Progenitor cell of endocrine pancreas (in vitro differentiated cells): ENCODE measurements around the gene ZDHHC14. TPM values are rescaled to one million over a fixed set of nuclear protein-coding genes. Genes with fewer than 3 reads are reported as not detected.

Experiments
- DNase-seq: peaks from one replicate; pipeline ENCODE4 v3.0.0; 2021; ENCODE audit warnings: low spot score; ENCODE audit not compliant: unreplicated experiment
- H3K27ac Mint-ChIP-seq: 2 replicates; pipeline ENCODE4 v1.8.0; 2021; ENCODE audit warnings: mild to moderate bottlenecking, moderate library complexity, mixed read lengths
- H3K27me3 Mint-ChIP-seq: 2 replicates; pipeline ENCODE4 v1.8.0; 2021; ENCODE audit warnings: mixed read lengths
- H3K36me3 Mint-ChIP-seq: 2 replicates; pipeline ENCODE4 v1.8.0; 2022; ENCODE audit warnings: mixed read lengths; ENCODE audit not compliant: insufficient read depth
- H3K4me1 Mint-ChIP-seq: 2 replicates; pipeline ENCODE4 v1.8.0; 2021; ENCODE audit warnings: low read depth, mixed read lengths
- H3K4me3 Mint-ChIP-seq: 2 replicates; pipeline ENCODE4 v1.8.0; 2021; ENCODE audit warnings: low read depth, mild to moderate bottlenecking, moderate library complexity, mixed read lengths
- H3K9me3 Mint-ChIP-seq: 2 replicates; pipeline ENCODE4 v1.8.0; 2021; ENCODE audit warnings: low read depth, mixed read lengths
- total RNA-seq: library from RNA; stranded (reverse); gene quantifications from 2 replicates; pipeline ENCODE4 v1.2.1, GENCODE V29; 2021
- TF ChIP-seq, protein P1 (sequence below): fragments of 200-600 bp; sonication (generic); IDR thresholded peaks from one replicate; pipeline ENCODE4 v1.5.0; 2021; ENCODE audit warnings: antibody characterized with exemption, mild to moderate bottlenecking; ENCODE audit not compliant: unreplicated experiment

Gene ZDHHC14
- total RNA-seq, 1 donor from 2014 or later: 9.0 TPM

DNA sequence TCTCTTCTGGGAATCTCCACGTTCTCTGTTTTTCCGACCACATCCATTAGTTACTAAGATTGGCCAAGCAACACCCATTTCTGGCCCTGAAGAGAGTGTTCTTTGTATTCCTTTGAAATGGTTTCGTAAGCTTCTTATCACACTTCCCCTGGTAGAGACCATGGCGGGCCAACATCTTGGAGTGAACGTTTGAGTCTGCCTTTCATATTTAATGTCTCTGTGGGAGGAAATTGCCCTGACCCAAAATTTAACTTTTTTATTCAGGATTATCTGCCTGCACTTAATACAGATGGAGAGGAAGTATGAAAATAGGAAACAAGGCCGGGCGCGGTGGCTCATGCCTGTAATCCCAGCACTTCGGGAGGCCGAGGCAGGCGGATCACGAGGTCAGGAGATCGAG lies 265.0 kb downstream of the ZDHHC14 start:
- TF ChIP-seq, protein P1, sequence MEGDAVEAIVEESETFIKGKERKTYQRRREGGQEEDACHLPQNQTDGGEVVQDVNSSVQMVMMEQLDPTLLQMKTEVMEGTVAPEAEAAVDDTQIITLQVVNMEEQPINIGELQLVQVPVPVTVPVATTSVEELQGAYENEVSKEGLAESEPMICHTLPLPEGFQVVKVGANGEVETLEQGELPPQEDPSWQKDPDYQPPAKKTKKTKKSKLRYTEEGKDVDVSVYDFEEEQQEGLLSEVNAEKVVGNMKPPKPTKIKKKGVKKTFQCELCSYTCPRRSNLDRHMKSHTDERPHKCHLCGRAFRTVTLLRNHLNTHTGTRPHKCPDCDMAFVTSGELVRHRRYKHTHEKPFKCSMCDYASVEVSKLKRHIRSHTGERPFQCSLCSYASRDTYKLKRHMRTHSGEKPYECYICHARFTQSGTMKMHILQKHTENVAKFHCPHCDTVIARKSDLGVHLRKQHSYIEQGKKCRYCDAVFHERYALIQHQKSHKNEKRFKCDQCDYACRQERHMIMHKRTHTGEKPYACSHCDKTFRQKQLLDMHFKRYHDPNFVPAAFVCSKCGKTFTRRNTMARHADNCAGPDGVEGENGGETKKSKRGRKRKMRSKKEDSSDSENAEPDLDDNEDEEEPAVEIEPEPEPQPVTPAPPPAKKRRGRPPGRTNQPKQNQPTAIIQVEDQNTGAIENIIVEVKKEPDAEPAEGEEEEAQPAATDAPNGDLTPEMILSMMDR: no peak
- DNase-seq: no peak
- Mint-ChIP-seq H3K27me3 (no peaks in the 10 kb centered on the region), H3K4me1 (no peaks in the 10 kb centered on the region), H3K9me3 (no peaks in the 10 kb centered on the region), H3K4me3 (no peak overlapping the region), H3K27ac (no peak overlapping the region), H3K36me3 (no peaks in the 10 kb centered on the region)

DNA sequence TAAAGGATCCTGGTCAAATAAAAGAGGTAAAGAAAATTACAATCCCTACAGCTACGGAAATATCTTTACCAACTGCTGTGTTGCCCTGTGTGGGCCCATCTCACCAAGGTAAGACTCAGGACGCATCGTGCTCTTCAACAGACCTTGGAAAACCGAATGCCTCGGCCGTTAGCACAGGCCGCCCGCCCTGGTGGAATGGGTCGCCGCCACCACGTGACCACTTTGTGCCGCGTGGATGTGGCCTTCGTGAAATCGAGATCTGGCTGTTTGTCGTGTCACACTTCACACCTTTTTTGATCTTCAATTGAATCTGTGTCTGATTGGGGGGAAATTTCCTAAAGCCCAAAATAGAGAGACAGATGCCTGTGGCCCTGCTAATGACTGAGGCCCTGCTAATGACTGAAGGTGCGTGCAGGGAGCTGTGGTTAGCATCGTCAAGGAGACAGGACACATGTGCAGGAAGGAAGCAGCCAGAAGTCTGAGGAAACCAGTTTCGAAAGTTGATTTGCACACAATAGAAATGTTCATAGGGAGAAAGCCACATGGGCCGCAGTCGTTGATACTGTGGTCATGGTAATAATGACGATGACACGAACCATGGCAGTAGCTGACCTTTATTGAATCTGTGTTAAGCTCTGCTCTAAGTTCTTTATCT lies 266.4 kb downstream of the ZDHHC14 start:
- no peaks in the 10 kb centered on the region for H3K9me3 Mint-ChIP-seq
- TF ChIP-seq, protein P1: no peak
- no peak overlapping the region for H3K4me3 Mint-ChIP-seq

DNA sequence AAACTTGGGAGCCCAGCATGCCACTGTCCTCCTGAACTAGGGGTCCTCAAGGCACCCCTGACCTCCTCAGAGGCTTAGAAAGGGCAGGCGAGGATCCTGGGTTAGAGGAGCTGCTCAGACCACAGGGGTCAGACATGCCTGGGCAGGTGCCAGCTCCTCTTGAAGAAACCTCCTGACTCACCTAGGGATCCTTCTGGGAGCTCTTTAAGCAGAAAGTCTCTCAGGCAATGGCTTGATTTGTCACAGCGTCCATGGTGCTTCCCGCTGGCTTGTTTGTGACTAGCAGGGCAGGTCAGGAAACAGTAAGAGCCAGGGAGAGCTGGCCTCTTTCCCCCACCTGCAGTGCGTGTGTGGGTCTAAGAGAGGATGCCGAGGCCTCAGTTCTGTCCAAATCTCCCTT lies 267.6 kb downstream of the ZDHHC14 start:
- Mint-ChIP-seq H3K4me3 (no peak overlapping the region), H3K27ac (no peak overlapping the region), H3K9me3 (no peaks in the 10 kb centered on the region), H3K4me1 (no peaks in the 10 kb centered on the region), H3K36me3 (peaks cover 1% of the 10 kb centered on the region), H3K27me3 (peaks cover 2% of the 10 kb centered on the region)
- TF ChIP-seq, protein P1: no peak
- DNase-seq: no peak

More for the DNA sequence above, 266.4 kb downstream of the ZDHHC14 start:
- Mint-ChIP-seq H3K4me1 (no peaks in the 10 kb centered on the region), H3K36me3 (no peaks in the 10 kb centered on the region), H3K27me3 (peaks cover 2% of the 10 kb centered on the region), H3K27ac (no peak overlapping the region)
- DNase-seq: no peak

DNA sequence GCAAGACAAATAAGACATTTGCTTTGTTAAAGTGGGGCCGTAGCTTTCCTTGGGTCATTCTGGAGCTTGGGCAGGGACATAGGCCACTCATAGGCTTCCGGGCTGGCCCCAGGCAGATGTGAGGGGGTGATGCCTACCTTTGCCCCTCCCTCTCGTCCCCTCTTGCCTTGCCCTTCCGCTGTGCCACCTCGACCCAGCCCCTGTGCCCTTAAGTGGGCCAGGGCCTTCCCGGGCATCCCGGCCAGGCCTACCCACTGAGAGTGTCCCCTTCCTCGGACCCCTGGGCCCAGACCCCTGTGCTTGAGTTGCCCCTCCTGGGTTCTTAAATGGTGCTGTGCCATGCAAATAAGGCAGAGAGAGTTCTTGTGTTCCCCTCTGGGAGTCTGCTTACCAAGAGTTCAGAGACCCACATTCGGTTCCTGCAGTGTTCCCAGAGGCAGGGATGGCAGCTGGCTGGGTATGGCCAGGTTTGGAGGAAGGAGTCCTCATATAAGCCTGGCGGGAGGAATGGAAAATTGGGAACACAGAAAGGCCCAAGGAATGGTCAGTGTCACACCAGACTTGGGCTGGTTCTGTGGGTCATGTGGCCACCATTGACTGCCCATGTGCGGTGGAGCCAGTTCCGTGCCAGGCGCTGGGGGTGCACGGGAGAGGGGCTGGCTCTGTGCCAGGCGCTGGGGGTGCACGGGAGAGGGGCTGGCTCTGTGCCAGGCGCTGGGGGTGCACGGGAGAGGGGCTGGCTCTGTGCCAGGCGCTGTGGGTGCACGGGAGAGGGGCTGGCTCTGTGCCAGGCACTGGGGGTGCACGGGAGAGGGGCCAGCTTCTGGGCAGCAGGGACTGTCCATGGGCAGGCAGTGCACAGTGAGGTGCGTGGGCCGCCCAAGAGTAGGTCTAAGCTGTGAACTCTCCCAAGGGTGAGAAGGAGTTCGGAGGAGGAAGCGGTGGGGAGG lies 268.6 kb downstream of the ZDHHC14 start:
- Mint-ChIP-seq H3K4me1 (no peaks in the 10 kb centered on the region), H3K4me3 (no peak overlapping the region), H3K9me3 (no peaks in the 10 kb centered on the region), H3K27ac (no peak overlapping the region), H3K27me3 (peaks cover 2% of the 10 kb centered on the region), H3K36me3 (peaks cover 1% of the 10 kb centered on the region)
- no peak for DNase-seq
- TF ChIP-seq, protein P1: no peak

DNA sequence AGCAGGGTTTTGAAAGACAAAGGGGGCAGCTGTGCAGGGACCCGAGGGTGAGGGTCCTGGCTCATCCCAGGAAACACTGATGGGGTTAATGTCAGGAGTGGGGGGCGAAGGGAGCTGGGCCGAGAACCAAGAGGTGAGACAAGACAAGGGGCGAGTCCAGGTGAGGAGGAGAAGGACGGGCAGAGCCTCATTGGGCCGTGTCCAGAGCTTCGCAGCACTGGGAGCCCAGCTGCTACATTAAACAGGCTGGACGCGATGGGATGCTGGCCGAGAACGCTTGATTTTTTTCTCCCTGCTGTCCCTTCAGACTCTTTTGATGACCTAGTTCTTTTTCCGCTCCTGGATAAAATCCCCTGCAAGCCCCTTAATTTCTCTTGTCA lies 269.3 kb downstream of the ZDHHC14 start:
- Mint-ChIP-seq H3K36me3 (peaks cover 1% of the 10 kb centered on the region), H3K27me3 (peaks cover 2% of the 10 kb centered on the region), H3K4me3 (no peak overlapping the region), H3K27ac (no peak overlapping the region), H3K9me3 (no peaks in the 10 kb centered on the region), H3K4me1 (no peaks in the 10 kb centered on the region)
- no peak for DNase-seq
- TF ChIP-seq, protein P1: no peak
